Skeletal muscle satellite cell (primary cell): ENCODE data around the gene ZNF10.
A peak's percentile ranks its signal among the peaks of the same experiment; 100 is the strongest.

Experiments
- H3K27me3 ChIP-seq: 2 replicates; pipeline ENCODE4 v1.7.0; 2013; ENCODE audit warnings: low read length; ENCODE audit not compliant: control insufficient read depth, insufficient read depth
- H3K36me3 ChIP-seq: 2 replicates; pipeline ENCODE4 v1.7.0; 2013; ENCODE audit warnings: mild to moderate bottlenecking, control low read depth, low read length; ENCODE audit not compliant: insufficient read depth
- H3K4me1 ChIP-seq: 2 replicates; pipeline ENCODE4 v1.7.0; 2013; ENCODE audit warnings: low read length; ENCODE audit not compliant: control insufficient read depth, insufficient read depth
- H3K4me2 ChIP-seq: 2 replicates; pipeline ENCODE4 v1.7.0; 2013; ENCODE audit warnings: mild to moderate bottlenecking, low read length
- H3K4me3 ChIP-seq: 2 replicates; pipeline ENCODE4 v1.7.0; 2013; ENCODE audit warnings: low read length
- H3K9ac ChIP-seq: 2 replicates; pipeline ENCODE4 v1.7.0; 2013; ENCODE audit warnings: mild to moderate bottlenecking, low read depth, low read length, moderate library complexity
- H3K9me3 ChIP-seq: replicated peaks from 2 replicates; pipeline ENCODE4 v1.7.0; 2013; ENCODE audit warnings: mild to moderate bottlenecking, control low read depth, low read length

The ZNF10 gene

DNA sequence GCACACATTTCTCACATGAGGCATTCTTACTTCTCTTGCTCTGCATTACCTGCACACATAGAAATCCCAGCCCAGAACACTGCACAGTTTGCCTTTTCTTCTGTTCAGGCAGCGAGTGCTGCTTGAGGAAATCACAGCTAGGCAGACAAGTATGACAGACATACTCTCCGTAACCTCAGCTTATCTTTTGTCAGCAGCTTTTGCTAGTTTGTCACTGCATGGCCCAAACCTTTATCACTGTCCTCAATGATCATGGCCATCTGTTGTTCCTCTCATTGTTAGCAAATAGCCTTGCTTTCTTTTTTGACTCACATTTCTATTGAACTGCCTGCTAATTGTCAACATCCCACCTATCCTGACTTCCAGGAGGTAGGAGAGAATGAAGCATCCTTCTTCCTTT lies 5.3 kb downstream of the ZNF10 start:
- H3K9me3 ChIP-seq: peaks cover 11% of the 10 kb centered on the region
- peaks cover 37% of the 10 kb centered on the region for H3K36me3 ChIP-seq
- no peak overlapping the region for H3K9ac ChIP-seq
- no peaks in the 10 kb centered on the region for H3K27me3 ChIP-seq
- no peak overlapping the region for H3K4me2 ChIP-seq
- H3K4me3 ChIP-seq: no peak overlapping the region
- no peaks in the 10 kb centered on the region for H3K4me1 ChIP-seq

GRCh38 chr12:133145981-133146380 lies 15.6 kb downstream of the ZNF10 start:
- Histone ChIP-seq H3K9me3 (peaks cover 15% of the 10 kb centered on the region), H3K4me2 (no peak overlapping the region), H3K4me3 (no peak overlapping the region), H3K27me3 (no peaks in the 10 kb centered on the region), H3K4me1 (no peaks in the 10 kb centered on the region), H3K36me3 (peaks cover 27% of the 10 kb centered on the region), H3K9ac (no peak overlapping the region)

DNA sequence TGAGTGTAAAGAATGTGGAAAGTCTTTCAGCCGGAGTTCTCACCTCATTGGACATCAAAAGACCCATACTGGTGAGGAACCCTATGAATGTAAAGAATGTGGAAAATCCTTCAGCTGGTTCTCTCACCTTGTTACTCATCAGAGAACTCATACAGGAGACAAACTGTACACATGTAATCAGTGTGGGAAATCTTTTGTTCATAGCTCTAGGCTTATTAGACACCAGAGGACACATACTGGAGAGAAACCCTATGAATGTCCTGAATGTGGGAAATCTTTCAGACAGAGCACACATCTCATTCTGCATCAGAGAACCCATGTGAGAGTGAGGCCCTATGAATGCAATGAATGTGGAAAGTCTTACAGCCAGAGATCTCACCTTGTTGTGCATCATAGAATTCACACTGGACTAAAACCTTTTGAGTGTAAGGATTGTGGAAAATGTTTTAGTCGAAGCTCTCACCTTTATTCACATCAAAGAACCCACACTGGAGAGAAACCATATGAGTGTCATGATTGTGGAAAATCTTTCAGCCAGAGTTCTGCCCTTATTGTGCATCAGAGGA lies 25.8 kb downstream of the ZNF10 start:
- peaks cover 56% of the 10 kb centered on the region for H3K36me3 ChIP-seq

GRCh38 chr12:133165776-133166175 lies 35.3 kb downstream of the ZNF10 start:
- H3K4me3 ChIP-seq: no peak overlapping the region
- H3K9me3 ChIP-seq: peaks cover 16% of the 10 kb centered on the region
- H3K9ac ChIP-seq: no peak overlapping the region
- no peak overlapping the region for H3K4me2 ChIP-seq
- H3K4me1 ChIP-seq: no peaks in the 10 kb centered on the region
- no peaks in the 10 kb centered on the region for H3K36me3 ChIP-seq
- no peaks in the 10 kb centered on the region for H3K27me3 ChIP-seq

More for the DNA sequence above, 25.8 kb downstream of the ZNF10 start:
- Histone ChIP-seq H3K4me1 (no peaks in the 10 kb centered on the region), H3K27me3 (no peaks in the 10 kb centered on the region), H3K4me3 (no peak overlapping the region), H3K9ac (no peak overlapping the region), H3K9me3 (peaks cover 57% of the 10 kb centered on the region), H3K4me2 (no peak overlapping the region)

DNA sequence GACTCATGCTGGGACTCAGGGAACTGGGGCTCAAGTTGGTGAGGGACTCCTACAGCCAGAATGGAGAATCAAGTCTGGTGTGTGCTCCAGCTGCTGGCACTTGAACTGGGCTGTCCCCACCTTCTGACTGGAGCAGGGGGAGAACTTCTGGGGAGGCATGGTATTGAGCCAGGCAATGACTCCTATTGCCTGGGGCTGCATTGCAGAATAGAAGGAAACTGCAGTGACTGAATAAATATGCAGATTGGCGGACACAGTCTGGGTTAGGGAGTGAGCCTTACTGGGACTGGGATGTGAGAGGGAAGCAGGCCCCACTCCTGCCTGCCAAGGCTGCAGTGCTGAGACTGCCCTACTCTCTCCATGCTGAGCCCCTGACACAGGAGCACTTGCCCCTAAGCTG lies 42.1 kb downstream of the ZNF10 start:
- no peak overlapping the region for H3K4me2 ChIP-seq
- no peaks in the 10 kb centered on the region for H3K27me3 ChIP-seq
- H3K9me3 ChIP-seq: peaks cover 1% of the 10 kb centered on the region
- no peak overlapping the region for H3K9ac ChIP-seq
- no peaks in the 10 kb centered on the region for H3K4me1 ChIP-seq
- no peaks in the 10 kb centered on the region for H3K36me3 ChIP-seq
- no peak overlapping the region for H3K4me3 ChIP-seq

GRCh38 chr12:133174901-133175300 lies 44.5 kb downstream of the ZNF10 start:
- no peaks in the 10 kb centered on the region for H3K4me1 ChIP-seq
- no peak overlapping the region for H3K9ac ChIP-seq
- no peaks in the 10 kb centered on the region for H3K27me3 ChIP-seq
- no peaks in the 10 kb centered on the region for H3K9me3 ChIP-seq
- H3K4me3 ChIP-seq: no peak overlapping the region
- no peak overlapping the region for H3K4me2 ChIP-seq
- no peaks in the 10 kb centered on the region for H3K36me3 ChIP-seq

GRCh38 chr12:133180669-133181068 lies 50.2 kb downstream of the ZNF10 start:
- no peak overlapping the region for H3K4me3 ChIP-seq
- no peaks in the 10 kb centered on the region for H3K4me1 ChIP-seq
- peaks cover 21% of the 10 kb centered on the region for H3K36me3 ChIP-seq
- no peak overlapping the region for H3K9ac ChIP-seq
- peaks cover 3% of the 10 kb centered on the region for H3K9me3 ChIP-seq
- no peaks in the 10 kb centered on the region for H3K27me3 ChIP-seq
- no peak overlapping the region for H3K4me2 ChIP-seq

DNA sequence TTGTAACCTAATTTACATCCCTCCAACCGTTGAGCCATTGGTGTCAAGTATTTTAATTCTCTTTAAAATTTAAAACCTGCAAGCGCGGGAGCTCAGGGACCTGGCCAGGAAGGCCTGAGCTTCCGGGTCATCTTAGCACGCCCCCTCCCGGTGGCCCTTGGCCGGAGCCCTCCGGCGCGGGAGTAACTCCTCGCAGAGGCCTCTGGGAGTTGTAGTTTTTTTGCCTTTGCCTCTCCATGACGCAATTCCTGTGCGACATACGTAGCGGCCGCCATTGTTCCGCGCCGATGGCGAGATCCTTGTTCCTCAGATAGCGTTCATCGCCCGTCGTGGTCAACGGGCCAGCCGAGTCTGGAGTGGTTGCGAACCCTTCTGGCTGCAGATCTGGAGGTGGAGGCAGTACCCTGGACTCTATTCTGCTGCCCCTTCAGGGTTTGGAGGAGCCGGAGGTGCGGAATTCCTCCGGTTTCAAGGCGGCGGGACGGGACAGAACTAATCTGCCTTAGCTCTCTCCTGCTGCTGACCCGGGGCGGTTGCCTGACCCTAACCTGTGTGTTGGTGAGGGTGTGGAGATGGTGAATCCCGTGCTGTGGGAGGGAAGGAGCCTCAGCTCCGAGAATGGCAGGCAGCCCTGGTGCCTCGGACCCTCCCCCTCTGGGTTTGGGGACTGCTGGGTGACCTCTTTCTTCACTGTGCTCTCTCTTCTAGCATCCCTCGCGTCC lies 51.0 kb downstream of the ZNF10 start, which contains the start of gene ZNF268:
Gene ZNF268 (plus strand): TSS at position 258 of the 722 bp plus-strand sequence. CDS start 503 bp downstream, outside the sequence.
- Histone ChIP-seq H3K27me3 (no peaks in the 10 kb centered on the region), H3K9ac (peak within 1 kb of the TSS; percentile 94), H3K4me3 (peak within 1 kb of the TSS; percentile 95), H3K4me1 (no peaks in the 10 kb centered on the region), H3K9me3 (peaks cover 3% of the 10 kb centered on the region), H3K36me3 (peaks cover 26% of the 10 kb centered on the region), H3K4me2 (peak within 1 kb of the TSS; percentile 80)

- Histone ChIP-seq H3K4me3 (no peak overlapping the region), H3K27me3 (no peaks in the 10 kb centered on the region), H3K4me2 (no peak overlapping the region), H3K9ac (no peak overlapping the region), H3K4me1 (no peaks in the 10 kb centered on the region), H3K36me3 (peaks cover 88% of the 10 kb centered on the region), H3K9me3 (peaks cover 44% of the 10 kb centered on the region)
Measured at GRCh38 chr12:133190176-133190575, 59.7 kb downstream of the ZNF10 start.

GRCh38 chr12:133192847-133193246 lies 62.4 kb downstream of the ZNF10 start:
- Histone ChIP-seq H3K9ac (no peak overlapping the region), H3K9me3 (peaks cover 51% of the 10 kb centered on the region), H3K4me2 (no peak overlapping the region), H3K27me3 (no peaks in the 10 kb centered on the region), H3K36me3 (peaks cover 78% of the 10 kb centered on the region), H3K4me3 (no peak overlapping the region), H3K4me1 (no peaks in the 10 kb centered on the region)

GRCh38 chr12:133201888-133202287 lies 71.5 kb downstream of the ZNF10 start:
- Histone ChIP-seq H3K27me3 (no peaks in the 10 kb centered on the region), H3K4me1 (no peaks in the 10 kb centered on the region), H3K4me3 (no peak overlapping the region), H3K9ac (no peak overlapping the region), H3K9me3 (peaks cover 64% of the 10 kb centered on the region), H3K36me3 (peaks cover 39% of the 10 kb centered on the region), H3K4me2 (no peak overlapping the region)
